Stimulated activated CD8-positive, alpha-beta memory T cell treated with anti-CD3 and anti-CD28 coated beads, Interleukin-12 subunit alpha, Interleukin-12 subunit beta, amount 100 ng/mL, for 4 hours (primary cell): ENCODE measurements around the gene AEN.
"Not testable (repeated sequence)": the region's sequence is repeated elsewhere in the genome, so short reads cannot be mapped to it uniquely, and the experiment has no call there.

ENCODE experiments used
- DNase-seq: peaks from one replicate; pipeline ENCODE4 v3.0.0-alpha.2; 2020; ENCODE audit warnings: low read depth

Gene AEN

GRCh38 chr15:88630798-88631463, 9.8 kb downstream of the AEN start:
- no peak for DNase-seq

DNA sequence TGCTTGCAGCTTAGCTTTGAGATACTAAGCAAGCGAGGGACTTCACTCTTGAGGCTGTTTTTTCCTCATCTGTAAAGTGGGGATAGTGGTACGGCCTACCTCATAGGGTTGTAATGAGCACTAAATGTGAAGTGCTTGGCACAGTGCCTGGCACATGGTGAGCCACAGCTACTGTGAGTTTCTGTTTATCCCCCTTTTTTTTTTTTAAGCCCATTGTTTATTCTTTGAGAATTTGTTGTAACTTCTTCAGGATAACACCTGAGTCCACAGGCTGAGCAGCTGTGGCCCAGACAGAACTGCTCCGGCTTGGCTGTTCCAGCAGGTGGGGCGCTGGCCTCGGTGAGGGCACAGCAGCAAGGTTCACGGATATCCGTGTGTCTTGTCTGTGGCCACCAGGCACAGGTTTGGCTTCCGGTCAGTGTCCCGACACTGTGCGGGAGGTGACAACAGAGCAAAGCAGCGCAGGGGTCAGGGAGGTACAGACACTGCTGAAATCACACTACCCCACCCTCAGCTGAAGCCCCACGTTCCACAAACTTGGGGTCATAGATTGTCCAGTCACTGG, 10.4 kb downstream of the AEN start:
- DNase-seq, result no peak

DNA sequence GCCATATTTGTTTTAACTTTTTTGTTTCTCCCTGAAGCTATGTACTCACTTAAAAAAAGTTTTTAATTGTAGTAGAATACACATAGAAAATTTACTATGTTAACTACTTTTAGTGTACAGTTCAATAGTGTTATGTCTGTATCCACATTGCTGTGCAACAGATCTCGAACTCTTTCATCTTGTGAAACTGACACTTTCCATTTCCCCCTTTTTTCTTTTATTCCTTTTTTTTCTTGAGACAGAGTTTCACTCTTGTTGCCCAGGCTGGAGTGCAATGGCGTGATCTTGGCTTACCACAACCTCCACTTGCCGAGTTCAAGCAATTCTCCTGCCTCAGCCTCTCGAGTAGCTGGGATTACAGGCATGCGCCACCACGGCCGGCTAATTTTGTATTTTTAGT, 11.7 kb downstream of the AEN start:
- DNase-seq, result not testable (repeated sequence)

GRCh38 chr15:88634449-88634848, 13.3 kb downstream of the AEN start:
- no peak for DNase-seq

- DNase-seq, result no peak
These were observed 14.2 kb downstream of the AEN start for GRCh38 chr15:88635318-88635717.

DNA sequence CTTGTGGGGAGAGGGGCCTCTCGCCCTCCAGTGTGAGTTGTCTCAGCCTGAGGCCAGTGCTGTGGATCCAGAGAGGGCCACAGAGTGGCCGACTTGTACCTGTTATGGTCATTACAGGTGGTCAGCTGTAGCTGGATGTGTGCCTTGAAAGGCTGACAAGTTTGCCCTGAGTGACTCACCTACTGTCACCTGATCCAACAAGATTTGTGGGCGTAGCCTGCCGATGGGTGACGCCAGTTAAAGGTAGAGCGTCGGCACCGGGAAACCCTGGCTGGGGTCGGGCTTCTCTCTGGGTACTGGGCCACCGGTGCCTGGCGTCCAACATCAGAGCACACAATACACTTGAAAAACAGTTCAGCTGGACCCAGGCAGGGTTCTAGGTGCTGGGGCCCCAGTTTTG, 14.9 kb downstream of the AEN start:
- DNase-seq, result no peak

- no peak for DNase-seq
These were observed 15.5 kb downstream of the AEN start for GRCh38 chr15:88636654-88637053.

DNA sequence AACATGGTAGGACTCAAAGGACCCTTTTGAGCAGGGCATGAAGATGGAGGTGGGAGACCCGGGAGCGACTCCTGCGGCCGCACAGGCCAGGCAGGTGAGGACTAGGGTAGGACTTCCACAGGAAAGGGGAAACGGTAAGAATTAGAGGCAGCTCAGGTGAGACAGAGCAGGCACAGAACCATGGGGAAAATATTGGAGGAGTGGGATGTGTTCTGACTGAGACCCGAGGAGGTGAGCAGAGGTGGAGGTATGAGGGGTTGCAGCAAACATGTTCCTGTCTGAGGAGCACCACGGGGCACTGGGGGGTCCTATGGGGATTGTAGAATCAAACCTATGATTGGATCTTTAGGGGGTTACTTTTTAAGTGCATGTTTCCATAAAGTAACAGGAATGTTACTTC, 16.3 kb downstream of the AEN start:
- DNase-seq, result no peak

DNA sequence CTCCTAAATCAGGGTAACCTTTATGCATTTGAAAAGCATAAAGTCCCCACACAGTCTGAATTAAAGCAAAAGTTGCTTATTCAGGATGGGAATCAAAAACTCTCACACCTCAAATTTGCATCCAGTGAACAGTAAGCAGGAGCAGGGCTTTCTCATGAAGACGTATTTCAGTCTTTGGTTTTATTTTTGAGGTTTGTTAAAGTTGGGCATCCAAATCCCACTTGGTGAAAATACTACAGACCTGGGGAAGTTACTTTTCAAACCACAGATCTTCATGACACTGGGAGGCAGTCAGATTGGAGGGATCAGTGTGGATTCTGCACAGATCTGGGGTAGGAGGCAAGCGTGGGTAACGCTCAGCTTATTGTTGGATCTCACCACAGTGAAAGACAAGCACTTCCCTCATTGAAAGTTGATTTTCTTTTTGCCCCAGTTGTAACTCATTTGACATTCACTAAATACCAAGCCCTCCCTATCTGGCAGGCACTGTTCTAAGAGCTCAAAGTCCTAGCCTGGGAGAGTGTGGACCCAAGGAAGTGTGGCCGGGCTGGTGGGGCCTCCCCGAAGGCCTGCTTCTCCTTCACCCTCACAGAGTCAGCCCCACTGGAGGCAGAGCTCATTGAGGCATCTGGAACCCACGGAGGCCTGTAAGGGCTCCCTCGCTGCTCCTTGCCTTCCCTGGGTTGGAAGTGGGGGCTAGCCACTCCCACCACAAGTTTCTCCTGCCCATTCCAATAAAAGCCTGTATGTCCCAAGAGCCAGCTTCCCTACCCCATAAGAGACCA, 16.9 kb downstream of the AEN start:
- DNase-seq, result no peak

DNA sequence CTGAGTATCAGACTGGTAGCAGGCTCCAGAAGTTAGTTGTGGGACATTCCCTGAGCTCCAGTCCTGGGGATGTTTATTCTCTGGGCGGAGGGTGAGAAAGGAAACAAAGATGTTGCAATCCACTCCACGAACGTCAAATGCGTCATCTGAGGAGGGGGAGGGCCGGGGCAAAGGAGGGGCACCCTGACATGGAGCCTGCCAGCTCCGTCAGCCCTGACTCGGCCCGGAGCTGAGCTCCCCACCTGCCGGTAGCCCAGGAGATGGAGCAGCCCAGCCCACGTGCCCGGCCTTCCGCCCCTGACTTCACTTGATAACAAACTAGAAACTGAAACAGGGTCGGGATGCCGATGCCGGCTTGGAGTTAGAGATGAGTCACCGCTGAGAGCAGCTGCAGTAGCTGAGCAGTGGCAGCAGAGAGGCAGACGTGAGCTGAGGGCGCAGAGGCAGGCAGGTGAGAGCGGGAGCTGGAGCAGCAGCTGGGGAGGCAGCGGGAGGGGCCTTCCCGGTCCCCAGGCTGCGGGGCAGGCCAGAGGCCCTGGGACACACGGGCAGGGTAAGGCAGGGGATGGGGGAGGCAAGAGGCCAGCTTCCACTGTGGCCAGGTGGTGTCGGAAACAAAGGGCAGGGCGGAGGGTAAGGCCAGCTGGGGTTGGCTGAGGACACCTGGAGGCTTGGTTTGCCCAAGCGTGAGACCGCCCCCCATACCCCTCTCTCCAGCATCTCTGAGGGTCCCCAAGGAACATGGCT, 17.7 kb downstream of the AEN start, which contains the start of gene ISG20:
TSS of gene ISG20 (plus strand) at position 391 of the 747 bp plus-strand sequence. CDS start at position 742, 351 bp downstream.
- DNase-seq, result peak; percentile 93

DNA sequence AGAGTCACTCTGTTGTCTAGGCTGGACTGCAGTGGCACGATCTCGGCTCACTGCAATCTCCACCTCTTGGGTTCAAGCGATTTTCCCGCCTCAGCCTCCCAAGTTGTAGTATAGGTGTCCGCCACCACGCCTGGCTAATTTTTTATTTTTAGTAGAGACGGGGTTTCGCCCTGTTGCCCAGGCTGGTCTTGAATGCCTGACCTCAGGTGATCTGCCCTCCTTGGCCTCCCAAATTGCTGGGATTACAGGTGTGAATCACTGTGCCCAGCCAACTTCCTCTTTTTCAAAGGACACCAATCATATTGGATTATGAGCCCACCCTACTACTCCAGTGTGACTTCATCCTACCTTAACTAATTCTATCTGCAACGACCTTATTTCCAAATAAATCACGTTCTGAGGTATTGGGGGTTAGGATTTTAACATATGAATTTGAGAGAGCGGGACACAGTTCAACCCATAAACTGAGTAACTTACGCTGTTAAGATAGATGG, 20.9 kb downstream of the AEN start:
- no peak for DNase-seq

DNA sequence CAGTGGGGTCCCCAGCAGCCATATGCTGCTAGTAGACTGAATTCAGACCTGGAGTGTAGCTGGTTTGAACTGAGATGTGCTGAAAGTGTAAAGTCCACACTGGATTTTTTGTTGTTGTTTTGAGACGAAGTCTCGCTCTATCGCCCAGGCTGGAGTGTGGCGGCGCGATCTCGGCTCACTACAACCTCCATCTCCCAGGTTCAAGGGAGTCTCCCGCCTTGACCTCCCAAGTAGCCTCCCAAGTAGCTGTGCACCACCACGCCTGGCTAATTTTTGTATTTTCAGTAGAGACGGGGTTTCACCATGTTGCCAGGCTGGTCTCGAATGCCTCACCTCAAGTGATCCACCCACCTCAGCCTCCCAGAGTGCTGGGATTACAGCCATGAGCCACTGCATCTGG, 21.4 kb downstream of the AEN start:
- DNase-seq, result not testable (repeated sequence)

GRCh38 chr15:88644741-88645140, 23.6 kb downstream of the AEN start:
- no peak for DNase-seq

DNA sequence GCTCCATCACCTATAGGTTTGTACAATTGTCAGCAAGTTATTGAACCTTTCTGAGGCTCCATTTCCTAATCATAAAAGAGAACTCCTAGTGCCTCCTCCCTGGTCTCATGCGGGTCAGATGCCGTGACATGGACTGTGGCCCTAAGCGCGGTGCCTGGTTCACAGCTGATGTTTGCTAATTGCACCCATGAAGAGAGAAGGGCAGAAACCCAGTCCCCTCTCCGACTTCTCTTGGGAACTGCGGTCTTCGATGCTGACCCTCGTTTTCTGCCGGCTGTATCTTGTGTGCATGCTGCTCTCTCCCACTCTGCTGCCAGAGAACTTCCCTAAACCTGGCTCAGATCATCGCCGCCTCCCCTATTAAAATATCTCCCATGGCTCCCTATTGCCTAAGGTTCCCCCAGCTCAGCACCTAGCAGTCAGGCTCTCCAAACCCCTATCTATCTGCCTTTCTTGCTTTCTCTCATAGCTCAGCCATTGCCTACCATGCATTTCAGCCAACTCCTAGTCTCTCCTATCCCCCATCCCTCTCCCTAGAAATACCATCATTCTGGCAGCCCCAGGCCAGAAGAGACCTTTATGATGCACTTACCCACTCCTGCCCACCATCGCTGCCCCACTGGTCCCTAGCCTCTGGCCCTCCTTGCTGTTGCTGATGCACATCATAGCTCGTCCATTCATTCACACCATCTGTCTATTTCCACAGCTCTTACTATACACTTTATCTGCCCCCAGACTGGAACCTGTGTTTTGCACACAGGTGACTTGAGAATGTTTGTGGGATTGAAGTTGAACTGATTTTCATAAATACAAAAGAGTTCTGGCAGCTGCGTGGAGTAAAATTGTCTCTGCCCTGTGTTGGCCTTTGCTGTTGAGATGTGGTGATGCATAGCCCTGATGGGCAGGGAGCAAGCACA, 24.3 kb downstream of the AEN start:
- no peak for DNase-seq

DNA sequence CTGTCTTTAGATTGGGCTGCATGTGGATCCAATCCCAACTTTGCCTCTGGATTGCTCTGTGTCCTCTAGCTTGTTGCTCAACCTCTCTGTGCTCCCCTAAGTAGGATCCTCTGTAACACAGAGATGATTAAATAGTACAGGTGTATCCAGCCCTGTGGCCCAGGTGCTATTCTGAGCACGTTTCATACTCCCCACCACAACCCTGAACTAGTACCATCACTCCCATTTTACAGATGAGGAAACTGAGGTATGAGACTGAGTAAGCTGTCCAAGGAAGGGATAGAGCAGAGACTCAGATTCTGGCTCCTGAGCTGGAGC, 24.9 kb downstream of the AEN start:
- DNase-seq, result no peak

DNA sequence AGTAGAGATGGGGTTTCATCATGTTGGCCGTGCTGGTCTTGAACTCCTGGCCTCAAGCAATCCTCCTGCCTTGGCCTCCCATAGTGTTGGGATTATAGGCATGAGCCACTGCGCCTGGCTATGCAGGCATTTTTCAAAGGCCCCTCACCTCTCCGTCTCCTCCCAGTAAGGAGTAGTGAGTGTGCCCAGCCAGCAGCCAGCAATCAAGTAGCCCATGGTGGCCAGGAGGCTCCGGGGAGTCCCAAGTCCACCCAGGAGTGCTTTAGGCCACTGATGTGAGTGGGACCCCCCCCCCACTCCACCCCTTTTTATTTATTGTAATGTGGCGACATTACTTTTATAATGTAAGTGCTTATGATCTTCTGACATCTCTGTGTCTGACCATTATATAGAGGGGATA, 25.8 kb downstream of the AEN start:
- DNase-seq, result no peak

GRCh38 chr15:88647351-88648105, 26.4 kb downstream of the AEN start:
- DNase-seq, result no peak

GRCh38 chr15:88648357-88649214, 27.4 kb downstream of the AEN start:
- no peak for DNase-seq

DNA sequence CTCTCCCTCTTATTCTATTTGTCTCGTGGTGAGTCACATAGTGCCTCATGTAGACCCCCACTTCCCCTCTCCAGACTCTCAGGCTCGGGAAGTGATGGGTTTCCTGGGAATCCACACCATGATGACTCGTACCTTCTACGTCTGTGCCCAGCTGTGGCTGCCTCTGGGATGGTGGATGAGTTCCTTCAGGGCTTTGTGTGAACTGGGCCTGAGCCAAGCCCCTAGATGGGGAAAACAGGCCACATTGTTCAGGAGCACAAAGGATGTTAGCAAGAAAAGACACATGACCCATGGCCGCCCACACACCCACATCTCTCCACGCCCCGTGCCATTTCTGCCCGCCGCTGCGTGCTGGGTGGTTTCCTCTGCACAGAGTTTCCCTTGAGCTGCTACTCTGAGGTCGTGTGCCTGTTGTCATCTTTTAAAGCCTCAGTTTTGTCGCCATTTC, 28.2 kb downstream of the AEN start:
- peak; percentile 66 for DNase-seq
